ENCODE results near the gene MICA.
"Not testable (repeated sequence)": the region's sequence is repeated elsewhere in the genome, so short reads cannot be mapped to it uniquely, and the experiment has no call there.

- not testable (repeated sequence) for TF ChIP-seq ZNF560 (tag by site-specific recombination; IDR thresholded peaks at IDR 0.05; ENCODE audit: borderline replicate concordance); ZNF654 (tag by site-specific recombination; IDR thresholded peaks at IDR 0.05; ENCODE audit: low read depth); ZBTB26 (tag by site-specific recombination; optimal IDR thresholded peaks at IDR 0.05)
Measured at GRCh38 chr6:31446999-31447789, 43.8 kb downstream of the MICA start.
